SW480 (cell line): ENCODE results near the gene FBLN5.
"Not testable (repeated sequence)": the region's sequence is repeated elsewhere in the genome, so short reads cannot be mapped to it uniquely, and the experiment has no call there.

Experiments
- DNase-seq: peaks from one replicate; pipeline ENCODE4 v3.0.0-alpha.2; 2016; ENCODE audit warnings: low spot score

Gene FBLN5

GRCh38 chr14:91885113-91885712 lies 62.3 kb downstream of the FBLN5 start:
- DNase-seq = no peak

- DNase-seq = no peak
Measured at GRCh38 chr14:91884664-91885063, 62.8 kb downstream of the FBLN5 start.

GRCh38 chr14:91883753-91884152 lies 63.7 kb downstream of the FBLN5 start:
- DNase-seq = no peak

DNA sequence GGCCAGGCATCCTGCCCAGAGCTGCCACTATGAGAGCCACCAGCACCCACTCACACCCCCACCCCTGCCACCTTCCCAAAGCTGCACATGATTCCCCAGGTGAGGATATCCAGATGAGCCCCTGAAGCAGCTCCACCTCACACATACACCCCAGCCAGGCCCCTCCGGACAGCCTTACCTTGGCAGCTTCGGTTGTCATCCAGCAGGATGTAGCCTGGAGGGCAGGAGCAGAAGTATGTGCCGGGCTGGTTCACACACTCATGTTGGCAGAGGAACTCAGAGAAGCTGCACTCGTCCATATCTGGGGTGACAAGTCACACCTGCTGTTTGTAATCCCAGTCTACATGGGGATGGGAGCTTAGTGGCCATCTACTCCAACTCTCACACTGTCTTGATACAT lies 64.7 kb downstream of the FBLN5 start:
- no peak for DNase-seq

- no peak for DNase-seq
Measured at GRCh38 chr14:91882369-91882768, 65.1 kb downstream of the FBLN5 start.

GRCh38 chr14:91879196-91879595 lies 68.3 kb downstream of the FBLN5 start:
- no peak for DNase-seq

GRCh38 chr14:91878274-91878673 lies 69.2 kb downstream of the FBLN5 start:
- no peak for DNase-seq

DNA sequence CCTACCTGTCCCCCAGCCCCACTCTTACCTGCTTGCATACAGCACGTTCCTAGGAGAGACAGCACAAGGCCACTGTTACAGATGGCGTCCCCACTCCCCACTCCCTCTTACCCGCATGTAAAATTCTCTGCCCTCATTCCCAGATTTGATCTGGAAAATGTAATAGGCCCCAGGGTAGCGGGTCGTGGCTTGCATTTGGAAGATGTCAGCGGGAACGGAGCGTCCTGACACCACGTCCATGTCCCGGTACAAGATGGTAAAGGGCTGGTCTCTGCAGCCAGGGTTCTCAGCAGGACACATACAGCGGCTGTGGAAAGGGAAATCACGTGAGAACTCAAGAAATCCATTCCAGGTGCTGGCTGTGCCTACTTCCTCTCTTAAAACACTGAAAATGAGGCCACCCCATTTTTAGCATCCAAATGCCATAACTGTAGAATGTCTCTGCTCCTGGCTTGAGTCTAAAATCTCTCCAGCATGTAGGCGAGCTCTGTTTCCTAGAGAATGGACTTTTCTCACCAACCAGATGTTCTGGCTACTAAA lies 70.0 kb downstream of the FBLN5 start:
- no peak for DNase-seq

DNA sequence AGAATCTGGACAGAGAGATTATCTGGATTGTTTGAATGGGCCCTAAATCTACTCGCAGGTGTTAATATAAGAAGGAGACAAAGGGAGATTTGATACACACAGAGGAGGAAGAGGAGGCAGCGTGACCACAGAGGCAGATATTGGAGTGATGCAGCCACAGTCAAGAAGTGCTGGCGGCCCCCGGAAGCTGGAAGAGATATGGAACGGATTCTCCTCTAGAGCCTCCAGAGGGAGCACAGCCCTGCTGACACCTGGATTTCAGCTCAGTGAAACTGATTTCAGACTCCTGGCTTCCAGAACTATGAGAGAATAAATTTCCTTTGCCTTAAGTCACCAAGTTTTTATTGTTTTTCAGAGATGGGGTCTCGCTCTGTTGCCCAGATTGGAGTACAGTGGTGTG lies 71.0 kb downstream of the FBLN5 start:
- no peak for DNase-seq

DNA sequence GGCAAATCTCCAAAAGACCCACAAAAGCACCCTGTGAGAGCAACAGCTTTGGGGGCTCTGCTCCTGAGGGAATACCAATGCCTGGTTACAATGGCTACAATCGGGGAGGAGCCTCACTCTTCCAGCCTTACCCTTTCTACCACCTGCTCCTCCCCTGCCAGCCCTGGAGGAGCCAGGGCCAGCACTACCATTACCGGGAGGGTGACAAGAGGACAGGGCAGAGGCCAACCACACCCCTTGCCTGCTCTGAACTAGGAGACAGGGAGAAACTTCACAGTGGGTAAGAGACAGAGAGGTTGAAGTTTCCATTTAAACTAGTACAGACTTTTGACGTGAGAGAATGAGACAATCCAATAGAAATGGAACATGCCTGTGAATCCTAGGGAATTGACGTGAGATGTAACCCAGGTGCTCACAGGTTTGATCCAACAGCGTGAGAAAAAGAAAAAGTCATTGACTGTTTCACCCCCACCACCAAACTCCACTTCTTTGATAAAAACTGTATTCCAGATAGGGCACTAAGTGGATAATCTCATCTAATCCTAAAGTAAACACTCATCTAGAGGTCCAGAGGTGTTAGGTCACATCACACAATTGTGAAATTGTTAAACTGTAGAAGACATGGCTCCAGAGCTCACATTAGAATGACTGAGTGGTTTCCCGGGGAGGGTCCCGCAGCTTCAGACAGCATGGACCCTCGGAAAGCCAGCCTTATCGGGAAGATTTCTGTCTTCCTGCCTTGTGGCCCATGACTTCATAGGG lies 71.8 kb downstream of the FBLN5 start:
- DNase-seq = no peak

DNA sequence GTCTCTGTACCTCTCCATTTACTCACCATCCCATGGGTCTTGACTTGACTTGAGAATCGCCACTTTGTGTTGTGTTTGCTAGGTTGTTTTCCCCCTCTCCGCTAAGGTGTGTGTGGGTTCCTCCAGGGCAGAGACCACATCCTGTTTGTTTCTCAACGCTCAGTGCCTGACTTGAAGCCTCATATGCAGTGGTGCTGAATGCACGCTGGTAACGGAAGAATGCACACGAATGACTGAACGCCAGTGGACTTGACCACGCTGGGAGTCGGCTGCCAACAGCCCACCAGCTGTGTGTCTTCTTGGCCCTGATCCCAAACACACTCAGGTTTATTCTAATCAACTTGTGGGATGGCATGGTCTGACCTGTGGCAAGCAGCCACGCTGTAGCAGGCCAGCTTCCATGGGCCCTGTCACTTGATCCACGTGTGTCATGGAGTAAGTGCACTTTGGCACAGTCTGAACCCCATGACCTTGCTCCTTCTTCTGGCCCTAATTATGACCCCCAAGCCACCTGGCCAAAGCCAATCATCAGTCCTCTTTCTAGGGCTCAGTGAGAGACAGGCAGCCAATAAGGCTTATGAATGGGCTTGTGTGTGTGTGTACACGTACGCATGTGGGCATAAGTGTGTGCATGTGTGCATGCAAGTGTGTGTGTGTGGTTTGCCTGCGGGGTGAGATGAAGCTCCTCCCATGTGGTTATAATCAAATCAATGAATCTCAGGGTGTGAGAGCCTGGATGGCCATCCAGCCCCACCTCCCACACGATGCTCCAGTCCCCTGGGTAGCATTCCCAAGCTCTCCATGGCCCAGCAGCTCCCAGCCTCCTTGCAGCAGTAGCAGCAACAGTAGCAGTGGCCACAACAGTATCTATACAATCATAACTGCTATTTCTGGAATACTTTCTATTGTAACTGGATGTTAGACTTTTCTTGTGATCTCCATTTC lies 73.8 kb downstream of the FBLN5 start:
- no peak for DNase-seq

GRCh38 chr14:91872517-91873470 lies 74.7 kb downstream of the FBLN5 start:
- no peak for DNase-seq

DNA sequence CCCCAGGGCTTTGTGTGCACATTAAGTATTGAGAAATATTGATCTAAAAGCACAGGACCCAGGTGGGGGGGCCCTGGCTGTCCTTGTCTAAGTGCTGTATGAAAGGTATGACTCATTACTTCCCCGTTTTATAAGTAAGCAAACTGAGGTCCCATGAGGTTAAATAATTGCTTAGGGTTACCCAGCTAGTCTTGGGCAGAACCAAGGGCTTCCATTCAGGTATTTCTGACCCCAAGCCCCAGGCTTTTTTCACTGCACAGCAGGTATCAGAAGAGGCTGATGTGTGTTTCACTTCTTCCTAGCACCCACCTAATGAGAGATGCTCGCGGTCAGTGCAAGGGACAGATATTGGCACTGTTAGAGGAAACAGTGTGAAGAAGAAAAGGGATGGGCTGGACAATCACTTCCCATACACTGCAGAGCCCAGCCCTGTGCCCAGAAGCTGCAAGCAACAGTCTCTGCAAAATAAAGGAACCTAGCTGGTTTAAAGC lies 75.4 kb downstream of the FBLN5 start:
- DNase-seq = no peak

- DNase-seq = not testable (repeated sequence)
Measured at GRCh38 chr14:91871401-91871800, 76.1 kb downstream of the FBLN5 start.

DNA sequence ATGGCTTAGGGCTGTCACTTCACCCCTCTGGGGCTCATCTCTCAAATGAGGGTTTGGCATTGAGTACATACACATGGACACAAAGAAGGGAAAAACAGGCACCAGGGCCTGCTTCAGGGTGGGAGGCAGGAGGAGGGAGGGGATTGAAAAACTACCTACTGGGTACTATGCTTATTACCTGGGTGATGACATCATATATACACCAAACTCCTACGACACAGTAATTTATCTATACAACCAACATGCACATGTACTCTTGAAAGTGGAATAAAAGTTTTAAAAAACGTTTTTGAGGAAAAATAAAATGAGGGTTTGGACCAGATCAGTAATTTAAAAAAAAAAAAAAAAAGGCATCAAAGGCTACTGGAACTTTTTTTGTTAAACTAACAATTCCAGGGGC lies 76.6 kb downstream of the FBLN5 start:
- no peak for DNase-seq

DNA sequence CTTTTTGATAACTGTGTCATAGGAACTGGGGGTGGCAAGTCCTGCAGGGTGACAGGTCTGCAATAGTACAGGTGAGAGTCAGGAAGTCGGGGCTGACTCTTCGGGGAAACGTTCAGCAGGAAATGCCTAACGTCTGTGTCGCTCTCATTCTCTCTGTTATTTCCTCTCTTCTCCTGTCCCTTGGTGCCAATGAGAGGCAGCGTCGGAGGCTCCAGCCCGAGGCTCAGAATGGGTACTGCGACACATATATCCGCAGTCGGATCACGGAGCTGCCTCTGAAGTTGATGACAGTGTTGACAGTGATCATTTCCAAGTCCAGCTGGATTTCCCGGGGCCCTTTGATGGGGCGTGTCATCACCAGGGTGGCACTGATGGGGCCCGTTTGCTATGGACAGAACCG lies 77.5 kb downstream of the FBLN5 start:
- peak; percentile 41 for DNase-seq

DNA sequence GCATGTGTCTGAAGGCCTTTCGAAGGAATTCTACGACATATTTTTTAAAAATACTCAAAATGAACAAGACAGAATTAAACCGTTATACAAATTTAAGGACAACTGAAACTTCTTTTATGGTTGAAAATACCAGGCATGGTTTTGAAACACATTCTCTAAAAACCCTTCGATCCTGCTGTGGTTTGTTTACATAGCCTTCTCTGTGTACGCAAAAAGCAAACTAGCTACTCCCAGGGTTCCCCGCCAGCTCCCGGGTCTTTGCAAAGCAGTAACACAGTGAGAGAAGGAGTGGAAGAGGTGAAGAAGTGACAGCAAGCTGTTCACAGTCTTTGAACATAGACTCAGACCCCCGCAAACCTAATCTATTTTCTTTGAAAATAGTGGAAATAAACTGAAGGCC lies 77.9 kb downstream of the FBLN5 start:
- DNase-seq = no peak

- no peak for DNase-seq
Measured at GRCh38 chr14:91867316-91867988, 80.0 kb downstream of the FBLN5 start, which contains the start of gene TC2N. Gene TC2N, minus strand, starts transcription at chr14:91867536. Its CDS starts 53,767 bp downstream, at chr14:91813769.

GRCh38 chr14:91866511-91867295 lies 80.8 kb downstream of the FBLN5 start:
- no peak for DNase-seq

- no peak for DNase-seq
Measured at GRCh38 chr14:91866061-91866460, 81.4 kb downstream of the FBLN5 start.
